ENCODE measurements around the gene PRMT7.

The PRMT7 gene

GRCh38 chr16:68386628-68387027 lies 75.8 kb downstream of the PRMT7 start:
- no peak for TF ChIP-seq CTCF (IDR thresholded peaks at IDR 0.05; ENCODE audit: low read depth, low read length)
- DNase-seq (ENCODE audit: low read depth, low spot score): no peak
- in situ Hi-C loops (cut with HindIII; ENCODE audit: low sequenced_read_pairs): no loop called here
- no peak overlapping the region for H3K4me3 ChIP-seq (ENCODE audit: low read depth, low read length)

GRCh38 chr16:68387301-68387700 lies 76.5 kb downstream of the PRMT7 start:
- TF ChIP-seq CTCF (IDR thresholded peaks at IDR 0.05; ENCODE audit: low read depth, low read length): no peak
- in situ Hi-C loops (cut with HindIII; ENCODE audit: low sequenced_read_pairs): no loop called here
- H3K4me3 ChIP-seq (ENCODE audit: low read depth, low read length): no peak overlapping the region
- DNase-seq (ENCODE audit: low read depth, low spot score): no peak

DNA sequence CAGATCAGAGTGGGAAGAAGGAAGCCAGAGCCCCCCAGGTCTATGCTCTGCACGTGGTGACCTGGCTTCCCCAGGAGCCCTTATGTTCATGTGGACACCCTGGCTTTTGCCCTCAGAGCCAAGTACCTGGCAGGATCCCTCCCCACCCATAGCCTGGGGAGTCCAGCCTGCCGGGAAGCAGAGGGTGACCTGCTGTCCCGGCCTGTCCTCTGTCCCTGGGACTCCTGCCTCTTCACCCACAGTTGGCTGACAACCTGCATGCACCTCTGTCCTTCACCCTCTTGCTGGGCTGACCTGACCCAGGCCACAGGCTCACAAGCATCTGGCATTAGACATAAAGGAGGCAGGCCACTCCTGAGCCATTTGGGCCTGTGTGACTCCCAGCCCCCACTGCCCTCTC lies 77.3 kb downstream of the PRMT7 start:
- in situ Hi-C loops (cut with HindIII; ENCODE audit: low sequenced_read_pairs): no loop called here
- no peak for TF ChIP-seq CTCF (IDR thresholded peaks at IDR 0.05; ENCODE audit: low read depth, low read length)

GRCh38 chr16:68389006-68389405 lies 78.2 kb downstream of the PRMT7 start:
- TF ChIP-seq CTCF (IDR thresholded peaks at IDR 0.05; ENCODE audit: low read depth, low read length): no peak
- in situ Hi-C loops (cut with HindIII; ENCODE audit: low sequenced_read_pairs): no loop called here
- H3K4me3 ChIP-seq (ENCODE audit: low read depth, low read length): no peak overlapping the region
- no peak for DNase-seq (ENCODE audit: low read depth, low spot score)

More for the DNA sequence above, 77.3 kb downstream of the PRMT7 start:
- H3K4me3 ChIP-seq (ENCODE audit: low read depth, low read length): no peak overlapping the region
- DNase-seq (ENCODE audit: low read depth, low spot score): no peak

- in situ Hi-C loops (cut with HindIII; ENCODE audit: low sequenced_read_pairs): no loop called here
- no peak for DNase-seq (ENCODE audit: low read depth, low spot score)
- no peak for TF ChIP-seq CTCF (IDR thresholded peaks at IDR 0.05; ENCODE audit: low read depth, low read length)
- H3K4me3 ChIP-seq (ENCODE audit: low read depth, low read length): no peak overlapping the region
Observed at GRCh38 chr16:68389750-68390371, 79.0 kb downstream of the PRMT7 start.

DNA sequence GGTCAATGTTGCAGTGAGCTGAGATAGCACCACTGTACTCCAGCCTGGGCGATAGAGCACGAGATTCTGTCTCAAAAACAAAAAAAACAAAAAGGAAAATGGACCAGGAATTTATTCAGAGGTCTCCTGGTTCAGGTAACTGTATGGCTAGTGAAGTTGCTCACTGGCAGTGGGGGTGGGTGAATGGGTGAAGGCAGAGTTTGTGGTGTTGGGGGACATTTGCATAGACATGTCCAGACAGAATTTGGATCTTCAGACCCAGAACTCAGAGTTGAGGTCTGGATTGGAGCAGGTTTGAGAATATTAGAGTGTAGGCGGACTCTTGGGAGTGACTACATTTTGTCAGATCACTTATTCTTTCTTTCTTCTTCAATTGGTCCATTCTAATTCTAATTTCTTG lies 82.5 kb downstream of the PRMT7 start:
- no peak for DNase-seq (ENCODE audit: low read depth, low spot score)
- in situ Hi-C loops (cut with HindIII; ENCODE audit: low sequenced_read_pairs): no loop called here
- TF ChIP-seq CTCF (IDR thresholded peaks at IDR 0.05; ENCODE audit: low read depth, low read length): no peak
- no peak overlapping the region for H3K4me3 ChIP-seq (ENCODE audit: low read depth, low read length)
